ENCODE data around the gene RPS27L.

The RPS27L gene

GRCh38 chr15:63157118-63157843 is at the start of gene RPS27L:
TSS of gene RPS27L (minus strand) at chr15:63157477. CDS start at chr15:63157405, 72 bp downstream.
- H3K27ac ChIP-seq: peak within 1 kb of the TSS; percentile 89
- peak within 1 kb of the TSS; percentile 90 for H3K4me3 ChIP-seq
- TF ChIP-seq EZH2 (IDR thresholded peaks at IDR 0.05): no peak
- peak; percentile 95 for TF ChIP-seq POLR2AphosphoS5 (IDR thresholded peaks at IDR 0.05; ENCODE audit: borderline replicate concordance, low read depth, low read length)
- no peak for TF ChIP-seq FOXP2 (optimal IDR thresholded peaks at IDR 0.05; ENCODE audit: control extremely low read depth, extremely low read length, insufficient read depth)
- H3K9me3 ChIP-seq (ENCODE audit: low read depth, low read length): no peaks in the 10 kb centered on the region
- H3K36me3 ChIP-seq (ENCODE audit: insufficient read depth, low read length): peaks cover 8% of the 10 kb centered on the region
- H3K9ac ChIP-seq (ENCODE audit: insufficient read length): peak within 1 kb of the TSS; percentile 80
- peak; percentile 66 for DNase-seq (ENCODE audit: low read depth, low spot score)

GRCh38 chr15:63206079-63206478 is 48.8 kb upstream of the RPS27L start:
- H3K36me3 ChIP-seq (ENCODE audit: insufficient read depth, low read length): no peaks in the 10 kb centered on the region
- no peak overlapping the region for H3K9ac ChIP-seq (ENCODE audit: insufficient read length)
- DNase-seq (ENCODE audit: low read depth, low spot score): no peak
- TF ChIP-seq POLR2AphosphoS5 (IDR thresholded peaks at IDR 0.05; ENCODE audit: borderline replicate concordance, low read depth, low read length): no peak
- TF ChIP-seq EZH2 (IDR thresholded peaks at IDR 0.05): no peak
- no peak for TF ChIP-seq FOXP2 (optimal IDR thresholded peaks at IDR 0.05; ENCODE audit: control extremely low read depth, extremely low read length, insufficient read depth)
- no peaks in the 10 kb centered on the region for H3K9me3 ChIP-seq (ENCODE audit: low read depth, low read length)
- H3K4me3 ChIP-seq: no peak overlapping the region
- no peak overlapping the region for H3K27ac ChIP-seq

DNA sequence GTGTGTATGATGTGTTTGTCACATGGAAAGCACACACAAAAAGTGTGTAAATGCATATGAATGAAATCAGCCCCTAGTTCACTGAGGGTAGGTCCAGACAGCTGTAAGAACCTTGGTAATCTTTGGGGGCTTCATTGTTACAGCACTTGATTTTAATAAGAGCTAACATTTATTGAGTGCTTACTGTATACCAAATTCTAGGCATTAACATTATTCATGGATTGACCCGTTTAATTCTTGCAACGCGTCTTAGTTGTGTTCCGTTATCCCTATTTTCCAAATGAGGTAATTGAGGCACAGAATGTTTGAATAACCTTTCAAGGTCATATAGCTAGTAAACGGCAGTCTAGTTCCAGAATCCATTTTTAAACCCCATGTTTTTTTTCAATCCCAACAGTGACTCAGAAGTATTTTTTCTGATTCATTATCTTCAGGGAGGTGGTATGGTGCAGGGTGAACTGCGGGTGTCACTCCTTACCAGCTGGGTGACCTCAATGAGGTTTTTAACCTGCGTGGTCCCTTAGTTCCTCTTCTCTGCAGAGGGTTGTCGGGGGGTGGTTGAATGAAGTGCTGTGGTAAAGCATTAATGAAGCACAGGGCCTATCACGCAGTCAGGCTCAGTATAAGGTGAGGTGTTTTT is 46.3 kb upstream of the RPS27L start:
- no peak overlapping the region for H3K27ac ChIP-seq
- H3K4me3 ChIP-seq: no peak overlapping the region
- DNase-seq (ENCODE audit: low read depth, low spot score): no peak
- H3K36me3 ChIP-seq (ENCODE audit: insufficient read depth, low read length): no peaks in the 10 kb centered on the region
- no peaks in the 10 kb centered on the region for H3K9me3 ChIP-seq (ENCODE audit: low read depth, low read length)
- no peak overlapping the region for H3K9ac ChIP-seq (ENCODE audit: insufficient read length)
- TF ChIP-seq EZH2 (IDR thresholded peaks at IDR 0.05): no peak
- no peak for TF ChIP-seq FOXP2 (optimal IDR thresholded peaks at IDR 0.05; ENCODE audit: control extremely low read depth, extremely low read length, insufficient read depth)
- no peak for TF ChIP-seq POLR2AphosphoS5 (IDR thresholded peaks at IDR 0.05; ENCODE audit: borderline replicate concordance, low read depth, low read length)

GRCh38 chr15:63202861-63203260 is 45.6 kb upstream of the RPS27L start:
- no peak for TF ChIP-seq EZH2 (IDR thresholded peaks at IDR 0.05)
- DNase-seq (ENCODE audit: low read depth, low spot score): no peak
- no peak overlapping the region for H3K27ac ChIP-seq

GRCh38 chr15:63200464-63201249 is 43.4 kb upstream of the RPS27L start:
- TF ChIP-seq POLR2AphosphoS5 (IDR thresholded peaks at IDR 0.05; ENCODE audit: borderline replicate concordance, low read depth, low read length) (no peak), EZH2 (IDR thresholded peaks at IDR 0.05) (no peak), FOXP2 (optimal IDR thresholded peaks at IDR 0.05; ENCODE audit: control extremely low read depth, extremely low read length, insufficient read depth) (no peak)
- H3K27ac ChIP-seq: no peak overlapping the region
- H3K36me3 ChIP-seq (ENCODE audit: insufficient read depth, low read length): no peaks in the 10 kb centered on the region
- no peak for DNase-seq (ENCODE audit: low read depth, low spot score)
- no peak overlapping the region for H3K4me3 ChIP-seq
- no peak overlapping the region for H3K9ac ChIP-seq (ENCODE audit: insufficient read length)
- H3K9me3 ChIP-seq (ENCODE audit: low read depth, low read length): no peaks in the 10 kb centered on the region

More at GRCh38 chr15:63202861-63203260, 45.6 kb upstream of the RPS27L start:
- no peak overlapping the region for H3K4me3 ChIP-seq
- no peaks in the 10 kb centered on the region for H3K9me3 ChIP-seq (ENCODE audit: low read depth, low read length)
- H3K36me3 ChIP-seq (ENCODE audit: insufficient read depth, low read length): no peaks in the 10 kb centered on the region
- no peak overlapping the region for H3K9ac ChIP-seq (ENCODE audit: insufficient read length)

GRCh38 chr15:63198371-63199250 is 41.3 kb upstream of the RPS27L start:
- peak overlapping the region; percentile 58 for H3K9ac ChIP-seq (ENCODE audit: insufficient read length)
- H3K9me3 ChIP-seq (ENCODE audit: low read depth, low read length): no peaks in the 10 kb centered on the region
- TF ChIP-seq FOXP2 (optimal IDR thresholded peaks at IDR 0.05; ENCODE audit: control extremely low read depth, extremely low read length, insufficient read depth) (peak; percentile 21), EZH2 (IDR thresholded peaks at IDR 0.05) (no peak), POLR2AphosphoS5 (IDR thresholded peaks at IDR 0.05; ENCODE audit: borderline replicate concordance, low read depth, low read length) (no peak)
- DNase-seq (ENCODE audit: low read depth, low spot score): no peak
- peak overlapping the region; percentile 69 for H3K4me3 ChIP-seq
- peak overlapping the region; percentile 95 for H3K27ac ChIP-seq
- no peaks in the 10 kb centered on the region for H3K36me3 ChIP-seq (ENCODE audit: insufficient read depth, low read length)

GRCh38 chr15:63197626-63198025 is 40.3 kb upstream of the RPS27L start:
- TF ChIP-seq EZH2 (IDR thresholded peaks at IDR 0.05) (no peak), FOXP2 (optimal IDR thresholded peaks at IDR 0.05; ENCODE audit: control extremely low read depth, extremely low read length, insufficient read depth) (no peak), POLR2AphosphoS5 (IDR thresholded peaks at IDR 0.05; ENCODE audit: borderline replicate concordance, low read depth, low read length) (no peak)
- no peak for DNase-seq (ENCODE audit: low read depth, low spot score)
- Histone ChIP-seq H3K27ac (peak overlapping the region; percentile 95), H3K9me3 (ENCODE audit: low read depth, low read length) (no peaks in the 10 kb centered on the region), H3K4me3 (no peak overlapping the region), H3K36me3 (ENCODE audit: insufficient read depth, low read length) (no peaks in the 10 kb centered on the region), H3K9ac (ENCODE audit: insufficient read length) (no peak overlapping the region)
